NCI-H2196 (cell line): ENCODE data around the gene GALK2.

Experiments
- DNase-seq: peaks from one replicate; lab custom pipeline; 2025; ENCODE audit not compliant: unreplicated experiment; lab: John Stamatoyannopoulos, UW

The GALK2 gene

GRCh38 chr15:49169880-49170597, at the start of gene GALK2:
GALK2 (plus strand) TSS chr15:49170247; CDS start chr15:49170323, 76 bp downstream.
- peak; percentile 82 for DNase-seq

- no peak for DNase-seq
These were observed 49.2 kb upstream of the GALK2 start for GRCh38 chr15:49120832-49121231.

- DNase-seq: no peak
These were observed 48.1 kb upstream of the GALK2 start for GRCh38 chr15:49121901-49122300.

GRCh38 chr15:49122541-49123062, 47.4 kb upstream of the GALK2 start:
- DNase-seq: no peak

- no peak for DNase-seq
These were observed 45.7 kb upstream of the GALK2 start for GRCh38 chr15:49124371-49124770.

- DNase-seq: no peak
These were observed 38.6 kb upstream of the GALK2 start for GRCh38 chr15:49131403-49131802.

GRCh38 chr15:49134683-49135341, 35.2 kb upstream of the GALK2 start:
- DNase-seq: no peak

- DNase-seq: no peak
These were observed 34.6 kb upstream of the GALK2 start for GRCh38 chr15:49135342-49135857.

GRCh38 chr15:49135911-49136310, 34.1 kb upstream of the GALK2 start:
- DNase-seq: no peak

- DNase-seq: no peak
These were observed 32.2 kb upstream of the GALK2 start for GRCh38 chr15:49137861-49138260.

GRCh38 chr15:49145651-49146609, 24.1 kb upstream of the GALK2 start:
- peak; percentile 27 for DNase-seq

- no peak for DNase-seq
These were observed 21.7 kb upstream of the GALK2 start for GRCh38 chr15:49148298-49148697.

GRCh38 chr15:49148727-49149126, 21.3 kb upstream of the GALK2 start:
- DNase-seq: no peak

GRCh38 chr15:49151831-49152230, 18.2 kb upstream of the GALK2 start:
- DNase-seq: no peak

- DNase-seq: no peak
These were observed 17.3 kb upstream of the GALK2 start for GRCh38 chr15:49152552-49153312.

- DNase-seq: no peak
These were observed 15.7 kb upstream of the GALK2 start for GRCh38 chr15:49154359-49154758.

GRCh38 chr15:49154799-49155109, 15.3 kb upstream of the GALK2 start:
- no peak for DNase-seq

- DNase-seq: peak; percentile 86
These were observed 14.8 kb upstream of the GALK2 start, which contains the start of gene COPS2 for GRCh38 chr15:49155110-49155833. COPS2 (minus strand) TSS chr15:49155599; CDS start chr15:49155578, 21 bp downstream.

GRCh38 chr15:49155834-49156627, 14.0 kb upstream of the GALK2 start:
- no peak for DNase-seq
